PC-9 (cell line): ENCODE results near the gene PNO1.

ENCODE experiments used
- CTCF ChIP-seq: fragments of 200-600 bp; sonication (generic); conservative IDR thresholded peaks from 2 replicates; pipeline ENCODE4 v1.6.1; 2017; ENCODE audit warnings: mixed run types, antibody characterized with exemption, mild to moderate bottlenecking, moderate library complexity
- EZH2 ChIP-seq: fragments of 200-600 bp; sonication (generic); IDR thresholded peaks from 2 replicates; pipeline ENCODE4 v1.8.0; 2017; ENCODE audit warnings: antibody characterized with exemption, low read depth

- TF ChIP-seq CTCF (no peak), EZH2 (no peak)
These were observed 33.5 kb downstream of the PNO1 start for GRCh38 chr2:68190991-68191731.
